Bone marrow (tissue), 2 donors: Measurements from ENCODE around the gene KIRREL3.

Experiments
- DNase-seq, 2 donors: peaks; one replicate each; lab custom pipeline; 2025; lab: John Stamatoyannopoulos, UW

The KIRREL3 gene

GRCh38 chr11:126669416-126669815 lies 331.2 kb downstream of the KIRREL3 start:
- no peak for DNase-seq

GRCh38 chr11:126664643-126665042 lies 335.9 kb downstream of the KIRREL3 start:
- no peak for DNase-seq

- DNase-seq = no peak
Observed at GRCh38 chr11:126663749-126664592, 336.6 kb downstream of the KIRREL3 start.

GRCh38 chr11:126662035-126662790 lies 338.4 kb downstream of the KIRREL3 start:
- no peak for DNase-seq

GRCh38 chr11:126660761-126661425 lies 339.7 kb downstream of the KIRREL3 start:
- DNase-seq = no peak

GRCh38 chr11:126660321-126660720 lies 340.2 kb downstream of the KIRREL3 start:
- no peak for DNase-seq

- no peak for DNase-seq
Observed at GRCh38 chr11:126658306-126659056, 342.1 kb downstream of the KIRREL3 start.

- no peak for DNase-seq
Observed at GRCh38 chr11:126655807-126656128, 344.8 kb downstream of the KIRREL3 start.

GRCh38 chr11:126654886-126655806 lies 345.4 kb downstream of the KIRREL3 start:
- no peak for DNase-seq

GRCh38 chr11:126653040-126653439 lies 347.5 kb downstream of the KIRREL3 start:
- DNase-seq = no peak

- DNase-seq = no peak
Observed at GRCh38 chr11:126647735-126648134, 352.8 kb downstream of the KIRREL3 start.

GRCh38 chr11:126646701-126647557 lies 353.6 kb downstream of the KIRREL3 start:
- DNase-seq = no peak

- DNase-seq = no peak
Observed at GRCh38 chr11:126645186-126645585, 355.4 kb downstream of the KIRREL3 start.

GRCh38 chr11:126640186-126640585 lies 360.4 kb downstream of the KIRREL3 start:
- no peak for DNase-seq

GRCh38 chr11:126639692-126640091 lies 360.9 kb downstream of the KIRREL3 start:
- DNase-seq = no peak

GRCh38 chr11:126638648-126639047 lies 361.9 kb downstream of the KIRREL3 start:
- DNase-seq = no peak

GRCh38 chr11:126637795-126638175 lies 362.8 kb downstream of the KIRREL3 start:
- no peak for DNase-seq

GRCh38 chr11:126636911-126637794 lies 363.4 kb downstream of the KIRREL3 start:
- DNase-seq = no peak

- no peak for DNase-seq
Observed at GRCh38 chr11:126635511-126635910, 365.1 kb downstream of the KIRREL3 start.
